ENCODE data around the gene CDC26. TPM values are rescaled to one million over a fixed set of nuclear protein-coding genes. Genes with fewer than 3 reads are reported as not detected.
"Not testable (repeated sequence)": the region's sequence is repeated elsewhere in the genome, so short reads cannot be mapped to it uniquely, and the experiment has no call there.

The CDC26 gene
- polyA plus RNA-seq, 4 donors, result 39.3 to 43.8 (median 40.8) TPM

GRCh38 chr9:113244556-113244955 is 30.8 kb downstream of the CDC26 start:
- no peak for DNase-seq (ENCODE audit: low read depth in 4 of 4, low spot score in 3 of 4)

DNA sequence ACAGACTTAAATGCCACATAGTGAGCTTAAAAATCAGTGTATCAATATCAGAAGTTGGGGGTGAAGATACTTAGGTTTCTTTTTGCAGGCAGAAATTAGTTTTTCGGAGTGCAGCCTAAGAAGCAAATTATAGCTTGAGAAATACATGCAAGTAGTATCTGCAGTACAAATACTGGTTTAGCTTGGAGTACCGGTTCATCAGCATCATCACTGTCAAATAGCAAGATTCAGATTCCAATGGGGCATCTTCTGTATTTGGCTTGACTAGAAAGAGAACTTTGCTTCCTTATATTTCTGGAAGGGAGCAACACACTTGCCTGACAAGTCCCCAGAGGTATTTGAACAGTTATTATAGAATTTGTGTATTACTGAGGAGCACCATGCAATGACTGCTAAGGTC is 34.2 kb downstream of the CDC26 start:
- no peak for DNase-seq (ENCODE audit: low read depth in 4 of 4, low spot score in 3 of 4)

DNA sequence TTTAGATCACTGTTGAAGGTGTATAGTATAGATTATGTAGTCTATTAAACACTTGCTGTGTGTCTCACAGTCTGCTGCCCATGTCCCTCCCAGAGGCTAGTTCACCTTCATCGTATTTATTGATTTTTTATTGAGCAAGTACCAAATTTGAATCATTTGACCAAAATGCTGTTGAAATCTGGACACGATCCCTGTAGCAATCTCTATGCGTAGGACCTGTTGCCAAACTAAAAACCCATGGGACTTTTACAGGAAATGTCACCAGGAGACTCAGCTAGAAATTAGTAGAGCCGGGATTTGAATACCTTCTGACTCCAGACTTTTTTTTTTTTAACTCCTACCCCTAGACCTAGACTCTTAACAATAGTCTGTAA is 36.5 kb downstream of the CDC26 start:
- DNase-seq (ENCODE audit: low read depth in 4 of 4, low spot score in 3 of 4), result no peak

- DNase-seq (ENCODE audit: low read depth in 4 of 4, low spot score in 3 of 4), result no peak
These were observed 37.0 kb downstream of the CDC26 start for GRCh38 chr9:113238202-113238858.

DNA sequence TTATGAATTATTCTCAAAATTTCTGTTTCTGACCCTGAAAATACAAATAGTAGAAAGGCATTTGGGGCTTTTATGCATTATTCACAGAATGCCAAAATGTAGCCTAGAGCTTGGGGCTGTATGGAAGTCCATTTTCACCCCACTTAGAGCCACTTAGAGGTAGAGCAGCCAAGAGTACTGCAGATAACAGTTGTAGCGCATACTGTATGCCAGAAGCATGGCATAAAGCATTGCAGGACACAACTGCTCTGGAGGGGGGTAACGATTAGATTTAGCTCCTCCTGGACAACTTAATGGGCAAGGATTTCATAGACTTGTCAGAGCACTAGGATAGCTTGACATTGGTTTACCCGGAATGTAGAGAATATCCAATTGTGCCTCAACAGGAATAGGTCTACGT is 38.3 kb downstream of the CDC26 start:
- DNase-seq (ENCODE audit: low read depth in 4 of 4, low spot score in 3 of 4), result no peak

GRCh38 chr9:113235701-113236255 is 39.6 kb downstream of the CDC26 start:
- DNase-seq (ENCODE audit: low read depth in 4 of 4, low spot score in 3 of 4), result not testable (repeated sequence)

GRCh38 chr9:113231701-113232100 is 43.7 kb downstream of the CDC26 start:
- no peak for DNase-seq (ENCODE audit: low read depth in 4 of 4, low spot score in 3 of 4)

GRCh38 chr9:113228130-113228665 is 47.2 kb downstream of the CDC26 start:
- no peak for DNase-seq (ENCODE audit: low read depth in 4 of 4, low spot score in 3 of 4)

DNA sequence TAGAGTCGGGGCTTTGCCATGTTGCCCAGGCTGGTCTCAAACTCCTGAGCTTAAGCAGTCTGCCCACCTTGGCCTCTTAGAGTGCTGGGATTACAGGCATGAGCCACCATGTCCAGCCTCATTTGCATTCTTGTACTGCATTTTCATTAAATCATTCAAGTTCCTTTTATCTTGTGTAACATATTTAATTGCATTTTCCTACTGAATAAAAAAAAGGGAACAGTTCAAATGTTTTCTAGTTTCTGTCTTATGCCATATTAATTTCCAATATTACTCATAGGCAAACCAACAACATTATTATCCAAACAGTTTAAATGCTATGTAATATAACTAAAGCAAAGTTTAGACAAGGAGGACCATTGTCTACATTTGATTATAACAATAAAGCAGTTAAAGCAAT is 47.9 kb downstream of the CDC26 start:
- no peak for DNase-seq (ENCODE audit: low read depth in 4 of 4, low spot score in 3 of 4)

- DNase-seq (ENCODE audit: low read depth in 4 of 4, low spot score in 3 of 4), result no peak
These were observed 51.4 kb downstream of the CDC26 start for GRCh38 chr9:113223963-113224362.

DNA sequence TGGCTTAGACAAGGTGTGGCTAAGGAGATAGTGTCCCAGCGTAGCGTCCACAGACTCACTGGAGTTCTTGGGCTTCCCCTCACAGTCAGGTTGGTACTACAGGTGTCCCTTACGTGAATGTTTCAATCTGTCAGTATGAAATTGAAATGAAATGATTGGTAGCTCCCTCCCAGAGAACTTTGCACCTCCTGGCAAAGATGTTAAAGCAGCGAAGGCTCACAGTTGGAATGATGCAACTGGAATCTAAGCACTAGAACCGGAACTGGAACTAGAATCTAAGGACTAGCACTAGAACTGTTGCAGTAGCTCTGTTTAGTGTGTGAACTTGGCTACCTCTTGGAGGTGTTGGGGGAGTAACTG is 52.9 kb downstream of the CDC26 start:
- DNase-seq (ENCODE audit: low read depth in 4 of 4, low spot score in 3 of 4), result no peak

- peak in 2 of 4 donors; percentile 10 to 12 for DNase-seq (ENCODE audit: low read depth in 4 of 4, low spot score in 3 of 4)
These were observed 53.4 kb downstream of the CDC26 start for GRCh38 chr9:113221800-113222481.

- DNase-seq (ENCODE audit: low read depth in 4 of 4, low spot score in 3 of 4), result peak; percentile 96 to 99 (median 98)
These were observed 54.2 kb downstream of the CDC26 start, which contains the start of the genes FKBP15 and SLC31A1 for GRCh38 chr9:113221003-113221799. Gene FKBP15, minus strand, starts transcription at chr9:113221277. Its CDS starts 34 bp downstream, at chr9:113221243. Gene SLC31A1, plus strand, starts transcription at chr9:113221544. Its CDS starts 34,605 bp downstream, at chr9:113256149.

DNA sequence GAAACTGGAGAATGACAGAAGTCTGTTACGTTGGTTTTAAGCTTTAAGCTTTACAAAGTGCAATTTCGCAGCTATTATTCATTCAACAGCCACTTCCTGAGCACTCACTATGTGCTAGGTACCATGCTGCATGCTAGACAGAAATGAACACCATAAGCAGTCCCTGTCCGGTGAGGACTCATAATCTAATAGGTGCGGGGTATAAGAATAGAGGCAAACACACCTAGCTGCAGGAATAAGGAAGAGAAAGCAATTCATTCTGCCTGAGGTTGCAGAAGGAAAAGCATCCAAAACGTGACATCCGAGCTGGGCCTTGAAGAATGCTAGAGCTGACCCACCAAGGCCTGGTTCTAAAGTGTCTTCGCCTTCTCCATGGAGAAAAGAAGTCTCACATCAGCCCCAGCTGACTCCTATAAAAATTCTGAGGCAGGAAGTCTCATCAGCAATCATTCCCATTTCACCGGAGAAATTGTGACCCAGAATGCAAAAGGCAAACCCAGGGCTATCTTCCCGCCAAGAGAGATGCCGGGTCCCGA is 54.8 kb downstream of the CDC26 start:
- DNase-seq (ENCODE audit: low read depth in 4 of 4, low spot score in 3 of 4), result no peak

DNA sequence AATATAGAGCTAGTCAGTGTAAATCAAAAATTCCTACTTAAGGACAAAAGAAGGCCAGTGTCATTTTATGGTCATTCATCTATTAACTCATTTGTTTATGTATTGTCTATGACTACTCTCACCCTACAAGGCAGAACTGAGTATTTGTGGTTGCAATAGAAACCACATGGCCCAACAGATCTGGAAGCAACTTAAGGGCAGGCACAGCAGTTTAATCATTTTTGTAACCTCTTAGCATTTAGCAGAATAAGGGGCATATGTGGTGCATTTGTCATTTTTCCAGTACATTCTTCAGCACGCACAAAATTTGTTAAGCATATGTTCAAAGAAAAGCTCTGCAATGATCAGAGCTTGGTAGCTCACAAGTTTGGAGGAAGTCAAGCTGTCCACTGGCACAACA is 55.4 kb downstream of the CDC26 start:
- DNase-seq (ENCODE audit: low read depth in 4 of 4, low spot score in 3 of 4), result no peak

GRCh38 chr9:113219186-113219936 is 56.0 kb downstream of the CDC26 start:
- DNase-seq (ENCODE audit: low read depth in 4 of 4, low spot score in 3 of 4), result no peak

Measured in left renal pelvis (tissue), 4 donors.